GM21825 (cell line): ENCODE data around the gene TSPYL4.

Source experiments
- ATAC-seq: cut with Tn5 transposase; IDR thresholded peaks from one replicate; pipeline ENCODE4 v1.9.1; 2021; ENCODE audit warnings: mild to moderate bottlenecking, moderate library complexity; ENCODE audit not compliant: unreplicated experiment

TSPYL4 gene

DNA sequence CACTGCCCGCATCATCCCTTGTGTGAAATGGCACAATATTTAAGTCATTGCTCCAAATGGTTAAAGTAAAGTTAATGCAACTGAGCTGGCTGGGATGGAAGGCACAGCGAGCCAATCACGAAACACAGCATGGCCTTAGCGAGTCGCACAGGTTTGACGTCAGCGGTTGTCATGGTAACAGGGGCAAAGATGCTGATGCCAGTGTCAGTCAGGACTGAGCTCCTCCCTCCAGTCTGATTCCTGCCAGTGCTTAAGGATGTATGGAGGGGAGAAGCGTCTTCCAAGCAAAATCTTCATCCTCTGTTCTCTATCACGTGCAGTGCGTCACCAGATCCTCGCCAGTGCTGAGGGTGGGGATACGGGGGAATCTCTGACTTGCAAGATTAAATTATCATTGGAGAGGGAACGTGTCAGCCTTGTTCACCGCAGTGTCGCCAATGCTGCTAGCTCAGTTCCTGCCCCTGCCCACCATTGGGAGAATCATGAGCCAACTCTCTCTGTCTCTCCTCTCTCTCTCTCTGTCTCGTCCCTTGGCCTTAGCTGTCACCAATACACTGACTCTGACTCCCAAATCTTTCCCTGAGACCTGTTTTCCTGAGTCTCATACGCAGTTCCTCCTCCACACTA, 24.5 kb downstream of the TSPYL4 start:
- ATAC-seq = no peak

DNA sequence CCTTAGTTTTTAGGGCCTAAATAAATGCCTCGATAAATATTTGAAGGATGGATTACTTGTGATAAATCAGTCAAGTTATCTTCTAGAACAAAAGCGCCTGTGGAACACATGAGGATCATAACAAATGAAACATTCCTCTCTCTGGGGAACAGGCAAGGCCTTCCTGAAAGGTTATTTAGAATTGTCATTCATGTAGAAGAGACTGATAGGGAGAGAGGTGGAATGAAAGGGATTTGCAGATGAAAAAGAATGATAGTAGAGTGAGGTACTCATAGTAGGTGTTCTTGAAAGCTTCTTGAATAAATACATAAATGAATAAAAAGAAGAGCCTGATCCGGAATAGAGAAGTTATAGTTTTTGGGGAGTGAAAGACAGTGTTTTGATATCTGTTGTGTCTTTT, 30.5 kb downstream of the TSPYL4 start:
- no peak for ATAC-seq

DNA sequence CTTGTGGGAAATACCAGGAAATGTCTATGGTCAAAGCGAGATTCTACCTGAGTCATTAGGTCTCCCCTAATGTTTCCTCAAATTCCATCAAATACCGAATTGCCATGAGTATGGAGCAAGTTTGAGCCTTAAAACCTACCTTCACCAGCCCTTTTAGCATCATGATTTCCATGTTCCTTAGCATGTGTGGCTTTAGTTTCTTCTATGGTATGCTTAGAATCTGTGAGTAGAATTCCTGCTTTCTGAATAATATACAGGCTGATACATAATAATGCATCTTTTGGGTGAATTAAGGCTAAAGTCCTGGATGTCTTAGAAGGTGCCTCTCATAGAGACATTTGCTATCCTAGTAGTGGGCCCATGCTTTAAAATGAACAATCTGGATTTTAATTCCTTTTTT, 32.0 kb downstream of the TSPYL4 start:
- ATAC-seq = no peak

DNA sequence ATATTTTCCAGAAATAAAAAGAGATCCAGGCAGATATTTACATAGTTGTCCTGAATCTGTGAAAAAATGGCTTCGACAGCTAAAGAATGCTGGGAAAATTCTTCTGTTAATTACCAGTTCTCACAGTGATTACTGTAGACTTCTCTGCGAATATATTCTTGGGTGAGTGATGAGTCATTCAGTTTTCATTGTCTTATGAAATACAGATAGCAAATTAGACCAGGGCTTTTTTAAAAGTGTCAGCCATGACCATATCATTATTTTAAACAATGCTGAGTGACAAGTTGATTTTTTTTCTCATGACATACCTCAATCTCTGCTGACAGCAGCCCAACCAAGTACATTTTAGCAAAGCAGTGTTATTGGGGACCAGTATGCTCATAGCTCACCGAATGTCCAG, 32.8 kb downstream of the TSPYL4 start:
- no peak for ATAC-seq

DNA sequence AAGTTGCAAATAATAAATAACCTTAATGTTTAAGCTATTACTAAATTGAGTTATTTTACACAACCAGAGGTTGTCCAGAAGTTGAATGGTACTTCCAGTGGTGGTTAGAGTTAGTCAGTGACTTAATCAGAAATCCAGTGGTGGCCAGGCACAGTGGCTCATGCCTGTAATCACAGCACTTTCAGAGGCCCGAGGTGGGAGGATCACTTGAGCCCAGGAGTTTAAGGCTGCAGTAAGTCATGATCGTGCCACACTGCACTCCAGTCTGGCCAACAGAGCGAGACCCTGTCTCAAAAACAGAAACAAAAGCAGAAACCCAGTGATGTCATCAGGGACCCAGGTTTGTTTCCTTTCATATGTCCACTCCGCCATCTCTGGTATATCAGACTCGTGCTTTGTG, 35.0 kb downstream of the TSPYL4 start:
- no peak for ATAC-seq

DNA sequence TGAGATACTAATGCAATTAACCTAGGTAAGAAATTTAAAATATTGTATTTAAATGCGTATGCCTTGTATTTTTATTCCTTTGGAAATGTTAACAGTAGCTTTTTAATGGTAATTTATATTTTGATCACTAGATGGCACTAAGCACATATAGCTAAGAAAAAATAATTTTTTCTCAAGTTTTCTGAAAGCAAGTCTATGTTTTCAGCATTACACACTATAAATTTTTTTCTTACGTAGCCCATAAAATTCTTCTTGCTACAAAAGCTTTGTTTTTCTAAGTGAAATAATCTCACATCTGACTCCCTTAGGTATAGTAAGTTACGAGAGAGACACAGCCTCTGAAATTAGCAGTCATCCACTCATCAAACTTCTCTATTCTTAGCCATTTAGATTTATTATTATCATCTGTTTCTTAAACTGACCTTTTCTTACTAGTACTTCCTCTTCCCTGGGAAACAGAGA, 35.7 kb downstream of the TSPYL4 start:
- no peak for ATAC-seq

DNA sequence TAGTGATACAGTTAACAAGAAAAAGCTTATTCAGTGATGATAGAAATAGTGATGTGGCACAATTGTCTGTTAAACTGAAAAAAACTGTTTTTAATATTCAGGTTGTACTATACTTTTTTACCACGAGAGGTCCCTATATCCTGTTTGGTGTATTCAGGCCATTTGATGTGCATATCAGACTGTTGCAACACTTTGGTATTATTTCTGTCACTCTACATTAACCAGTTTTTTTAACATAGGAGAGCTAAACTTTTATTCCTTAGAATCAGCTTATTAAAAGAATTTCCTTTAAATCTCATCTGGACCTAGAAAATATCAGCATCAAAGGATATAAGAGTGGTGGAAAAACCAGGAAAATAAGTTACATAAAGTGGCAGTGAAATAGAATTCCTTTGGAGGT, 36.8 kb downstream of the TSPYL4 start:
- no peak for ATAC-seq

DNA sequence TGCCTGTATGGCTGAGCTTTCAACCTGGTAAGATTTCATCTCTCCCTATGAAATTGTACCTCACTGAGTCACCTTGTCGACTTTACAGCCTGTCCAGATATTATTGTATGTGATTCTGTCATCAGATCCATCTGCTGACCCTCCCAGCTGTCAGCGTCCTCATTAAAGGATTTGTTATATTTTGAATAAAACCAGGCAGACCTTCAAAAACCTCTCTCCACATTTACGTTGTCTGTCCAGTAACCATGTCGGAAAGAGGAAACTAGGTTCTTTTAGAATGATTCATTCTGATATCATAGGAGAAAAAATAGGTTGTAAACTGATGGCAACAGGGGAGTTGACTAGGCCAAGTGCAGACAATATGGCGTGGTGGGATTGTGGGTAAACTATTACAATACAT, 38.5 kb downstream of the TSPYL4 start:
- ATAC-seq = no peak

DNA sequence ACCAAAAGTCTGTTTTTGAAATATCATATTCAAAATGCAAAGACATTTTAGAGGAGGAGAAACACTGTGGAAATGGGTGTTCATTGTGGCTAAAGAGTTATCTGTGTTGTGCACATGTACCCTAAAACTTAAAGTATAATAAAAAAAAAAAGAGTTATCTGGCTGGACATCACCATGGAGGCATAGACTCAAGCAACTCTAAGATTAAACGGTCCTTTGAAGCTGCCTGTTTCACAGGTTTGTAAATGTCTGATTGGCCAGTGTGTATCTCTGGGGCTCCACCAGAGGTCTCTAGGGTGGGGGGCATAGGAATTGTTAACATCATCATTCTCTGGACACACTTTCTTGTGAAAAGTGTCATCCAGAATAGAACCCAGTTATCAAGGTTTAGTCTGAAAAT, 39.2 kb downstream of the TSPYL4 start:
- no peak for ATAC-seq

DNA sequence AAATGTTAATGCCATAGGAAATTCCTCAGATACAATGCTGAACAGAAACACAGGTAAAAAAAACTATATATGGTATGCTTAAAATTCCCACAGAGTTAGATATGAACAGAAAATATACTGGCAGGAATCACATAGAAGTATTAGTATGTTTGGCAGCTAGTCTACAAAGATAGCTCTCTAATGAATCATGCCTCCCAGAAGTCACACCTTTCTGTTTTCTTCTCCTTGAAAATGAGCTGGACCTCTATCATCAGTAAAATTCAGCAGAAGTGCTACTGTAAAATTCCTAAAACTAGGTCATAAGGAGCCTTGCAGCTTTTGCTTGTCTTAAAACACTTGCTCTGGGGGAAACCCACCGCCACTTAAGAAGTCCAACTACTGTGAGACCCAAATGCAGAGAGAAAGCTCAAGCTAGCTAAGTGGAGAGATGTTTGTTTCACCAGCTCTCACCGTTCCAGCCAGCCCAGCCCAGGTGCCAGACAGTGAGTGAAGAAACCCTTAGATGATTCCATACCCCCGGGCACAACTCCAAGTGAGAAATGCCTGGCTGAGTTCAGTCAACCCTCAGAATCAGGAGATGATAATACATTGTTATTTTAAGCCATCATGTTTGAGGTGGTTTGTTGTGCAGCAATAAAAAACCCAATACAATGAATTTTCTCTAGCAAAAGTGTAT, 43.0 kb downstream of the TSPYL4 start:
- ATAC-seq = no peak

DNA sequence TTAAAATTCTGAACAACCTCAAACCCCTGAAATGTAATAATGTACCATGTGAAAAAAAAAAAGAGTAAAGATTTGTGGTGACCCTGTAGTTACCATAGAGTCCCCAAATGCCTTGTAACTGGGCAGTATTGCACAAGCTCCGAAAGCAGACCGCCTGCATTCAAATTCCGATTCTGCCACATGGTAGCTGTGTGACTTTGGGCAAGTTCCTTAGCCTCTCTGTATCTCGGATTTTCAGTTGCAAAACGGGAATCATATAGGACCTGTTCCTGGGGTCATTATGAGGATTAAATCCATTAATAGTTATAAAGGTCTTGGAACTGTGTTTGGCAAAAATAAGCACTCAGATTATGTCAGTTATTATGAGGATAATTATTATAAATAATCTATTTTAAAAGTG, 43.6 kb downstream of the TSPYL4 start:
- ATAC-seq = no peak

DNA sequence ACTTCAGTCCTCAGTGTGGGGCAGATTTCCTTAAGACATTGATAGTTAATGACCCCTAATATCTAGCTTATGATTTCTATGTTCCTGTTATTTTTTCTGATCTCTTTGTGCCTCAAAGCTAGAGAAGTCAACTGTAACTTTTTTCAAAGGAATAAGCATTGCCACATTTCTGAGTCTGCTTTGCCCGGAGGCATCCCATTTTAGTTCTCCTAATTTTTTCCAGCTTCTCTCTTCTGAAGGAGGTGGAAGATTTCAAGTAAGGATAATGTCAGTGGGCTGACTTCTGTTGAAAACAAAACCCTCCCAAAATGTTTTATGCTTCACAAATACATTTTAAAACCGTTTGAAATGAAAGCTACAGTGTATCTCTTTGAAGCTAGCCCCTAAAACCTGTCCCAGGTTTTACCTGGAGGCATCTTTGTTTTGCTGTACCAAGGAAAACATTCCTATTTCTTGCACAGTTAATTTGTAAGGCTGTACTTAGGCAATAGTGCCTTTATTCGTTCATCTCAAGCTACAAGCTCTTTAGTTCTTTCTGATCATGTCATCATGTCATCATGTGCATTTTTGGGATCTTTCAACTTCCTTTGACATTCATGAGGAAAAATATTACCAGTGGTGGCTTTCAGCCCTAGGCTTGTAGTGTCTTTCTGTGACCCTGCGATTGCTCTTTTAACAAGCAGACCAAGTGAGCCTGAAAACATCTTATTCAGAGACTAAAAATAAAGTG, 45.7 kb downstream of the TSPYL4 start:
- ATAC-seq = no peak

DNA sequence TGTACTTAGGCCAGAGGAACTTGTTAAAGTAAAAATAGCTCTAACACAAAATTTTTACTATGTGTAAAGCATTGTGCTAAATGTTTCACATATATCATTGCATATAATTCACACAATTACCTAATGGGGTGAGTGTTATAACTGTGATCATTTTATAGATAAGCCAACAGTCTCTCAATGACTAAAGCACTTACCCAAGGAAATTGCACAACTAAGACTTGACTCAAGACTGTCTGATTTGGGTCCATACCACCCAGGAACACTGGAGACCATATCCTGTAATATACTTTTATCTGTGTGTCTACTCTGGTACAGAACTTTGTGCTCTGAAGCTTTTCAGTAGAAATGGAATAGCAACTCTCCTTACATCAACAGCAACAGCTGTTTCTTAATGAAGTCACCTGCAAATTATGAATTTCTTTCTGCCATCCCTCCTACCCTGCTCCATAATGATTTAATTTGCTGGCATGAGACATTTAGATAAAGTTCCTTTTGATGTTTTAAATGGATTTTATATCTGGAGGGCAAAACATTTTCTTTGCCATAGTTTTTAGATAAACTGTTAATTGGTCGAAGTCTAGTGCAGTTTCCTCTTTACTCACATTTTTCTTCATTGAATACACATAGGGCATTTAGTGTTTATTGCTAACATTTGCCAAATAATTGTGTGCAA, 47.5 kb downstream of the TSPYL4 start:
- no peak for ATAC-seq

DNA sequence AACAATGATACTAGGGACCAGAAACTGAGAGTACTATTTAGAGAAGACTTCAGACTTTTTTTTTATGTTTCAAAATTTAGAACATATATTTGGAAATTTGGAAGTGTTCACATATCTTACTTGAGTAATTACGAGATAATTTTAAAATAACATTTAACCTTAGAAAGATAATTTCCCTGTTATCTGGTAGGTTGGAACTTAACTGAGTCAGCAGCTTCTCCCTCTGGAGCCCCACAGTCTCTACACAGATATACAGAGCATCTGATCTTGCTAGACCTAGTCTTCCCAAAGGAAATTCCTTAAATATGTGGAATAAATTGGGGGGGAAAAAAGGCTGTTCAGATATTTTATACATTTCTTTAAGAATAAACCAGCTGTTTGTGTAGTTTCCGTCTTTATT, 48.6 kb downstream of the TSPYL4 start:
- no peak for ATAC-seq

DNA sequence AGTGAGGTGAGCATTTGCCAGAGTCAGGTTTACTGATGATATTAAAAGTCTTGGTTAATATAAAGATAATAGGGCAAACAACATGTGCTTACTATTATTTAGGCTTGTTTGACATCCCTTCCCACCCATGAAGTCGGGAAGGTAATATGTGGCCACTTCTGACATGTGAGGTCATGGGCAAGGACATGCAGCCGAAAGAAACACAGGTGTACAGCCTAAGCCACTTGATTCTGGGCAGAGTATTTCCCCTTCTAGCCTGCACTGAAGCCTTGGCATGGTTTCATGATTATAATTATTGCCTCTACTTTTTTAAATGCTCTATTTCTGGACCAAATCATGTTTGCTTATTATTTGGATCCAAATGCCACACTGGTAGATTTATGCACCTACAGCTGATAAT, 52.3 kb downstream of the TSPYL4 start:
- no peak for ATAC-seq

DNA sequence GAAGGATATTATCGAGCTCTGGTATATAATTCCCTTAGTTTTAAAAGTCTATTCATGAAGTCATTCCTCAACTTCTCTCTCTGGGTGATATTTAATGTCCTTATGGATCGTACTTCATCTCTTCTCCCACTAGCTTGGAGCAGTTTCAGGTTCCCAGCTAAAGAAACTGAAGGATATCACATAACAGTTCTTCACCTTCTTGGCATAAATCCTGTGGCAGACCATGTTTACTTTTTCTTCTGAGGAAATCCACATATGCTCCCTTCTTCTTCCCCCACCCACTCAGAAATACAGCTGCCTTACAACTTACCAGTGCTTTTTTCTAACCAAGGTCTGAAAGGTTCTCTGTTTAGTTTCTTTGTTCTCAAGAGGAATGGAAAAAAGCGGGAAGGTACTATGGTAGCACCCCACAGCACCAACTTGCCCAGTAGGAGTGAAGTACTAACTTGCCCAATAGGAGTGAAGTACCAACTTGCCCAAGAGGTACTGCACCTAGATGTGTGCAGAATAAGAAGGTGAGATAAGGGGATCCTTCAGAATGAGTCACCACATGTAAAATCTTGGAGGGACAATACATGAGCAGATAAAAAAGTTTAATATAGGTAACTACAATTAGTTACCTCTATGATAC, 53.1 kb downstream of the TSPYL4 start:
- ATAC-seq = no peak
